KMS-11 (cell line): ENCODE results near the gene BLID.
A peak's percentile ranks its signal among the peaks of the same experiment; 100 is the strongest.

Experiments
- H2AFZ ChIP-seq: fragments of 200-600 bp; sonication (generic); 2 replicates; pipeline ENCODE4 v1.6.1; 2016; ENCODE audit warnings: antibody characterized with exemption, mixed run types, low read depth
- H3K27ac ChIP-seq: fragments of 200-600 bp; sonication (generic); 2 replicates; pipeline ENCODE4 v1.6.1; 2016; ENCODE audit warnings: mild to moderate bottlenecking, mixed run types
- H3K27me3 ChIP-seq: fragments of 200-600 bp; sonication (generic); 2 replicates; pipeline ENCODE4 v1.6.1; 2017; ENCODE audit warnings: mild to moderate bottlenecking, low read depth, mixed run types, moderate library complexity; ENCODE audit not compliant: insufficient read depth
- H3K36me3 ChIP-seq: fragments of 200-600 bp; sonication (generic); 2 replicates; pipeline ENCODE4 v1.6.1; 2017; ENCODE audit warnings: mild to moderate bottlenecking, mixed run types; ENCODE audit not compliant: insufficient read depth
- H3K4me1 ChIP-seq: fragments of 200-600 bp; sonication (generic); 2 replicates; pipeline ENCODE4 v1.6.1; 2016; ENCODE audit warnings: mild to moderate bottlenecking, low read depth, mixed run types; ENCODE audit not compliant: poor library complexity, severe bottlenecking
- H3K4me2 ChIP-seq: fragments of 200-600 bp; sonication (generic); 2 replicates; pipeline ENCODE4 v1.7.0; 2016; ENCODE audit warnings: mild to moderate bottlenecking, mixed run types
- H3K4me3 ChIP-seq: fragments of 200-600 bp; sonication (generic); IDR thresholded peaks from 2 replicates; pipeline ENCODE4 v1.6.1; 2017; ENCODE audit warnings: low read depth, low read length, mixed read lengths; ENCODE audit not compliant: insufficient read depth
- H3K79me2 ChIP-seq: fragments of 200-600 bp; sonication (generic); 2 replicates; pipeline ENCODE4 v1.6.1; 2016; ENCODE audit warnings: low read depth, mixed run types; ENCODE audit not compliant: insufficient read depth
- H3K9ac ChIP-seq: fragments of 200-600 bp; sonication (generic); 2 replicates; pipeline ENCODE4 v1.6.1; 2016; ENCODE audit warnings: mild to moderate bottlenecking, mixed run types
- H4K20me1 ChIP-seq: fragments of 200-600 bp; sonication (generic); 2 replicates; pipeline ENCODE4 v1.6.1; 2016; ENCODE audit warnings: mild to moderate bottlenecking, mixed run types; ENCODE audit not compliant: insufficient read depth
- CTCF ChIP-seq: fragments of 200-600 bp; sonication (generic); conservative IDR thresholded peaks from 2 replicates; pipeline ENCODE4 v1.6.1; 2017; ENCODE audit warnings: low read depth, mild to moderate bottlenecking, antibody characterized with exemption, low read length, moderate library complexity, mixed read lengths

BLID gene

GRCh38 chr11:122108192-122108799, 7.7 kb downstream of the BLID start:
- no peak overlapping the region for H3K4me2 ChIP-seq
- peak; percentile 49; the same call in 1 of the 2 replicates for TF ChIP-seq CTCF
- H3K27me3 ChIP-seq = no peaks in the 10 kb centered on the region
- H3K4me1 ChIP-seq = no peaks in the 10 kb centered on the region
- H3K36me3 ChIP-seq = no peaks in the 10 kb centered on the region
- no peak overlapping the region for H3K9ac ChIP-seq
- H4K20me1 ChIP-seq = no peaks in the 10 kb centered on the region
- no peak overlapping the region for H3K27ac ChIP-seq
- no peak overlapping the region for H3K4me3 ChIP-seq
- H2AFZ ChIP-seq = no peak overlapping the region
- H3K79me2 ChIP-seq = no peaks in the 10 kb centered on the region

DNA sequence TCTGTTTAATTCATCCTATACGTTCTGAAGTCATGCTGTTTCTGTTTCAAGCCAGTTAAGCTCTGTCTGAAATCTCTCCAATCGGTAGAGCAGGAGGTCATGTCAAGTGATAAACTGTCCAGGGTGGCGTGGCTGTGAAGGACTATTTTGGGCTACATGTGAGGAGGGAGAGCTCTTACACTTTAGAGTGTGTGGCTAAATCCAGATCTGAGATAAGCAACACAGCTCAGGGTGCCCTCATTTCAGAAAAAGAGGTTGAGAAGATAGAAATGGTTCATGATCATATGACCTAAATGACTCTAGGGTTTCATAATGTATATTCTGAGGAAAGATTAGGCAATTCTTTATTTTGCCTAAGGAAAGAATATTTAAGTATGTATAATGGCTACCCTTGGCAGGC, 8.4 kb downstream of the BLID start:
- TF ChIP-seq CTCF = no peak
- Histone ChIP-seq H3K4me1 (no peaks in the 10 kb centered on the region), H3K9ac (no peak overlapping the region), H3K79me2 (no peaks in the 10 kb centered on the region), H2AFZ (no peak overlapping the region), H3K36me3 (no peaks in the 10 kb centered on the region), H3K27me3 (no peaks in the 10 kb centered on the region), H3K4me3 (no peak overlapping the region), H3K4me2 (no peak overlapping the region), H4K20me1 (no peaks in the 10 kb centered on the region), H3K27ac (no peak overlapping the region)

DNA sequence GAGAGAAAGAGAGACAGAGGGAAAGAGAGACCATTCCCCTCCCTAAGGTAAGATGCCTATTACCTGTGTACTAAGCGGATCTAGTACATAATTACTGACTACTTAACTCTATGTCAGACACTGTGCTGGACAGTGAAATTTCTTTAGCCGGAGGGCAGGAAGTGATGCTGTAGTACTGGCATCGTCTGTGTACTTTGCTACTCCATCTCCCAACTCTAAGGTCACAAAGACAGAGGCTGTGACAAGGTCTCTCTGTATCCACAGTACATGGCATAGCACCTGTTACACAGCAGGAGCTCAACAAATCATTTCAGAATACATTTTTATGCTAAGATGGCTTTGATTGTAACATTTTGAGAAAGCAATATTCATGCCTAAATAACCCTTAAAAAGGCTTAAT, 9.0 kb downstream of the BLID start:
- H3K4me3 ChIP-seq = no peak overlapping the region
- no peaks in the 10 kb centered on the region for H3K36me3 ChIP-seq
- no peak overlapping the region for H3K4me2 ChIP-seq
- no peak for TF ChIP-seq CTCF
- no peaks in the 10 kb centered on the region for H3K79me2 ChIP-seq
- no peaks in the 10 kb centered on the region for H3K4me1 ChIP-seq
- H3K27me3 ChIP-seq = no peaks in the 10 kb centered on the region
- H3K27ac ChIP-seq = no peak overlapping the region
- H2AFZ ChIP-seq = no peak overlapping the region
- H3K9ac ChIP-seq = no peak overlapping the region
- no peaks in the 10 kb centered on the region for H4K20me1 ChIP-seq

GRCh38 chr11:122105044-122105758, 10.8 kb downstream of the BLID start:
- no peaks in the 10 kb centered on the region for H3K79me2 ChIP-seq
- H3K27ac ChIP-seq = no peak overlapping the region
- no peaks in the 10 kb centered on the region for H3K36me3 ChIP-seq
- H3K9ac ChIP-seq = no peak overlapping the region
- H3K27me3 ChIP-seq = no peaks in the 10 kb centered on the region
- H2AFZ ChIP-seq = no peak overlapping the region
- no peak for TF ChIP-seq CTCF
- H4K20me1 ChIP-seq = no peaks in the 10 kb centered on the region
- H3K4me3 ChIP-seq = no peak overlapping the region
- H3K4me1 ChIP-seq = no peaks in the 10 kb centered on the region
- no peak overlapping the region for H3K4me2 ChIP-seq
